ENCODE results near the gene TOX2. TPM values are rescaled to one million over a fixed set of nuclear protein-coding genes. Genes with fewer than 3 reads are reported as not detected.

TOX2 gene
- total and polyA plus RNA-seq, 9 donors: 0.44 to 5.7 (median 2.2) TPM

DNA sequence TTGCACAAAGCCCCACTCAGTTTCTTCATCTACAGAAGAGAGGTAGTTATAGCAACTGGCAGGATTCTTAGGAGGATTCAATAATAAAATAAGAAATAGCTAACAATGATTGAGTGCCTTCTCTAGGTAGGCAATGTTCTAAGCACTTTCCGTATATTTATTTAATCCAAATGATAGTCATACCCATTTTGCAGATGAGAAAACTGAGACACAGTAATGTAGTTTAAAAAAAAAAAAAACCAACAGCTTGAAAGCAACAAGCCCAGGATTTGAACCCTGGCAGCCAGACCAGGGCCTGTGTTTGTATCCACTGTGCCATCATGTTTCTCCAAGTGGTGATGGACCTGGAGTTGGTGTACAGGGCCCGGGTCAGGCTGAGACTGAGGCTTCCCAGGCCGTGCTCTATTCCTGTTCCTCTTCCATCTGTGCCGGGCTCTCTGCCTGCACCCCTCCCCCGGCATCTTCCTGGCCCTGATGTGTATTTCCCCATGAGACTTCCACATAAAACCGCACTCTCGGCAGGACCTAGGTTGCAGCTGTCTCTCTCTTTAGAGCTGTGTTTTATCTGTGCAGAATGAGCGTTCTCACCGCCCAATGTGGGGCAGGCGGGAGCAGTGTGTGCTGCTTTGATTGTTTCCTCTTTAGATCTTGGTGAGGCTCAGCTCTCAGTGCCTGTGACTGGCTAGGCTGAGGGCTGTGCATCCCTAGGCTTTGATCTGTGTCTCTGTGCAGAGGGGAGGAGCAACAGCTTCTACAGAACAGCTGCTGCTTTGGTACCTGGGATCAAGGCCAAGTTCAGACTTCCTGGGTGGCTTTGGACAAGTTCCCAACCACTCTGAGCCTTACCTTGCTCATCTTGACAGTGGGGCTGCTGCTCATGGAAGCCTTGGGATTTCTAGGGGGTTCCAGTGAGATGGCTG, 49.5 kb downstream of the TOX2 start:
- peak; percentile 90 for DNase-seq
- Histone ChIP-seq H3K4me3 (ENCODE audit: low read length) (no peak overlapping the region), H3K36me3 (ENCODE audit: control insufficient read depth, insufficient read depth, low read length) (no peaks in the 10 kb centered on the region), H3K4me1 (ENCODE audit: control insufficient read depth, insufficient read depth, low read length) (peaks cover 13% of the 10 kb centered on the region), H3K27ac (ENCODE audit: low read length) (no peak overlapping the region), H3K27me3 (ENCODE audit: control insufficient read depth, insufficient read depth, low read length) (no peaks in the 10 kb centered on the region), H3K9me3 (replicated peaks; ENCODE audit: control insufficient read depth, low read depth, low read length) (no peaks in the 10 kb centered on the region)
- 7% methylated on average over 5 of the region's 10 CpGs for WGBS (ENCODE audit: insufficient coverage)

DNA sequence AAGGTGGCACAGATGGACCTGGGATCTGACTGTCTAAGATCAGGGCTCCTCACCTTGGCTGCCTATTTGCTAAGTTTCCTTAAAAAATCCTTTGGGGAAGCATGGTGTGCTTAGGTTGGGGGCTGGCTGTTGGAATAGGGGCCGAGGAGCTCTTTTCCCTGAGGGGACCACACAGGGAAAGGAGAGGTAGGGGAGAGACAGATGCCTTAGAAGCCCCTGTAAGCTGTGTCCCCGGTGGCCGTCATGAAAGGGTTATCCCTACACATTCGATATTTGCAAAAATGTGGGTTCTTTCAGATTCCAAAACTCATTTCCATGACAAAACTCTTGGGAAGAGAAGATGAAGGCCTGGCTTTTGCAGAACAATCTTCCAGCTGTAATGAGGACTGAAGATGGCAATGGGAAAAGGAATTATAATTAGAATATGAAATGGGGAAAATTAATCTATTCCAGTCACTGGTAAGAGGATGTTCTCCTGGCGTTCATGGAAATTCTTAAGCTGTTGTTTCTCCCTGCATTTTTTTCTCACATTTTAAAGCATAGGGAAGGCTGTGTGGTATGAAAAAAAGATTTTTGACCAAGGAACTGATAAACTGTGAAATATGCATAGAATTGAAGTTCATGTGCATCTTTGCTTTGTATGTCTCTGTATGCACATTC, 53.8 kb downstream of the TOX2 start:
- DNase-seq: peak; percentile 33
- WGBS (ENCODE audit: insufficient coverage): no CpG with 5 or more reads among the region's 5 CpGs

DNA sequence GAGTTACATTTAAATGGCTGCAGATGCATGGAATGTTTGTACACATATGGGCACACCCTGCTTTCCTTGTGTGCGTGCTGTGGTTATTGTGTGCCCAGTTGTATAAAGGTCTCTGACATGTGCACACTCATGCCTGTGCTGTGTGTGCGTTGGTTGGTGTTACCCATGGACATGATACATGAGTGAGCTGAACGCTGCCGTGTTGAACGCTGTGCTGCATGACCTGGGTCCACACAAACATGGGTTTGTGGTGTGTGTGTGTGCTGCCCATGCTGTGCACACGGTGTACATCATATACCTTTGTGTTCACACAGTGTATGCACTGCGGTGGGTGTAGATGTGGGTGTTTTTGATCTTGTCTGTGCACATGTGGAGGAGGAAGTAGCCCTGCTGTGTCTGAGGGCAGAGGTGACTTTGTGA, 54.4 kb downstream of the TOX2 start:
- Histone ChIP-seq H3K27me3 (ENCODE audit: control insufficient read depth, insufficient read depth, low read length) (no peaks in the 10 kb centered on the region), H3K9me3 (replicated peaks; ENCODE audit: control insufficient read depth, low read depth, low read length) (no peaks in the 10 kb centered on the region), H3K36me3 (ENCODE audit: control insufficient read depth, insufficient read depth, low read length) (no peaks in the 10 kb centered on the region), H3K4me3 (ENCODE audit: low read length) (no peak overlapping the region), H3K4me1 (ENCODE audit: control insufficient read depth, insufficient read depth, low read length) (peaks cover 11% of the 10 kb centered on the region), H3K27ac (ENCODE audit: low read length) (no peak overlapping the region)
- DNase-seq: no peak
- WGBS (ENCODE audit: insufficient coverage): 69% methylated on average over 5 of the region's 7 CpGs

More for the DNA sequence above, 53.8 kb downstream of the TOX2 start:
- H3K4me1 ChIP-seq (ENCODE audit: control insufficient read depth, insufficient read depth, low read length): peaks cover 13% of the 10 kb centered on the region
- H3K27ac ChIP-seq (ENCODE audit: low read length): no peak overlapping the region
- no peak overlapping the region for H3K4me3 ChIP-seq (ENCODE audit: low read length)
- no peaks in the 10 kb centered on the region for H3K36me3 ChIP-seq (ENCODE audit: control insufficient read depth, insufficient read depth, low read length)
- no peaks in the 10 kb centered on the region for H3K9me3 ChIP-seq (replicated peaks; ENCODE audit: control insufficient read depth, low read depth, low read length)
- no peaks in the 10 kb centered on the region for H3K27me3 ChIP-seq (ENCODE audit: control insufficient read depth, insufficient read depth, low read length)

DNA sequence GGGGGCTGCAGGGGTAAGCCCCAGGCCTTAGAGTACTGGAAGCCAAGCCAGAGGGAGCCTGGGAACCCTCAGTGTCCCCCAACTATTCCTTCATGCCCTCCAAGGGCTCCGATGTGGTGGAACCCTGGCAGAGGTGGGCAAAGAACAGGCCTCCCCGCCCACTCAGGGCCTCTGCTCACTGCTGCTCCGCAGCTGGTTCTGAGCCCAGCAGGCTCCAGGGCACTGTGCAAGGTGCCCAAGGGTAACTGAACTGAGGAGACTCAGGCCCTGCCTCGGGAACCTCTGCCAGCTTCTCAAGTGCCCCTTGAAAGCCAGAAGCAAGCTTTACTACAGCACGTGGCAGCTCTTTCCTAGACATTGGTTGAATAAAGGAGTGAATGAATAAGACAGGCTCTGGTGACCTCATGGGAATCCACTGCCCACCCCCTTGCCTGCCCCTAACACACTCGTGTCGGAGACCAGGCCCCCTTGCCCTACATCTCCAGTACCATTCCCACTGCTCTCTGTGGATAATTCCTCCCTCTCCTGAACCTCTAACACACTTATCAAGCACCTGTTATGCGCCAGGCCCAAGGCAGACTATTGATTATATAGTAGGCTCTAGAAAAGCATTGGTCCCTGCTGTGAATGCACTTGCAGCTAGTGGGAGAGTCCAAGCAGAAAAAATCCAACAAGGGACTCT, 55.0 kb downstream of the TOX2 start:
- WGBS (ENCODE audit: insufficient coverage): 56% methylated on average over 5 of the region's 8 CpGs
- H3K4me1 ChIP-seq (ENCODE audit: control insufficient read depth, insufficient read depth, low read length): peaks cover 5% of the 10 kb centered on the region
- no peak overlapping the region for H3K4me3 ChIP-seq (ENCODE audit: low read length)
- H3K36me3 ChIP-seq (ENCODE audit: control insufficient read depth, insufficient read depth, low read length): no peaks in the 10 kb centered on the region
- no peaks in the 10 kb centered on the region for H3K9me3 ChIP-seq (replicated peaks; ENCODE audit: control insufficient read depth, low read depth, low read length)
- H3K27ac ChIP-seq (ENCODE audit: low read length): no peak overlapping the region
- no peaks in the 10 kb centered on the region for H3K27me3 ChIP-seq (ENCODE audit: control insufficient read depth, insufficient read depth, low read length)
- no peak for DNase-seq

DNA sequence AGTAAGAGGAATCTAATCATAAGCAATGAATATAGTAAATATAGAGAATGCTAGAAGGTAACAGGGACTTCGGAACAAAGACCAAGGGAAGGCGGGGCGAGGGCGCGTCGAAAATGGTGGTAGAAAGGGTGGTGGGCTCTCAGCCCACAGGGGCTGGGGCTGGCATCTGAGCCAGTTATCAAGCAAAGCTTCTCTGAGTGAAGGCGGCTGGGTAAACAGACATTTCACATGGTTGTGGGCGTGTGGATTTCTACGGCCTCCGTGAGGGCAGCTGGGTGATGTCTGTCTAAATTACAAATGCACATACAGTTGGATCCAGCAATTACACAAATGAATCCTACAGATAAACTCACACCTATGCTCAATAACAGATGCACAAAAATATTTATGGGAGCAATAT, 56.6 kb downstream of the TOX2 start:
- WGBS (ENCODE audit: insufficient coverage): 91% methylated on average over 7 of the region's 10 CpGs
- no peak overlapping the region for H3K27ac ChIP-seq (ENCODE audit: low read length)
- H3K4me1 ChIP-seq (ENCODE audit: control insufficient read depth, insufficient read depth, low read length): peaks cover 5% of the 10 kb centered on the region
- H3K36me3 ChIP-seq (ENCODE audit: control insufficient read depth, insufficient read depth, low read length): no peaks in the 10 kb centered on the region
- no peak for DNase-seq
- no peaks in the 10 kb centered on the region for H3K27me3 ChIP-seq (ENCODE audit: control insufficient read depth, insufficient read depth, low read length)
- H3K9me3 ChIP-seq (replicated peaks; ENCODE audit: control insufficient read depth, low read depth, low read length): no peaks in the 10 kb centered on the region
- no peak overlapping the region for H3K4me3 ChIP-seq (ENCODE audit: low read length)

DNA sequence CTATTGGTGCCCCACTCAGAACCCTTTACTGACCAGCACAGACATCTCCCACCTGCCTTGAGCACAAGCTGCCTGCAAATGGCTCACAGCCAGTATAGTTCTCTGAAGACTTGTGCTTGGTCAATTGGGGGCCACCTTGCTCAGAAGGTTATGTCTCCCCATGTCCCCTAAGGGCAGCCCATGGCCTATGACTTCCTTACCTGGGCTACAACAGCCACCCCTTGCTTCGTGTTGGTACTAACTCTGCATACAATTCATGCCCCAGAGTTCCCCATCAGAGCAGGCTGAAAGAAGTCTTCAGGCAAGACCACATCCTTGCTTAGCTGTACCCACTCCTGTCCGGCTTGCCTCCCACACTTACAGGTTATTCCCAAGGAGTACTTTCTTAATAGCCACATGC, 57.4 kb downstream of the TOX2 start:
- H3K4me1 ChIP-seq (ENCODE audit: control insufficient read depth, insufficient read depth, low read length): peaks cover 5% of the 10 kb centered on the region
- H3K36me3 ChIP-seq (ENCODE audit: control insufficient read depth, insufficient read depth, low read length): no peaks in the 10 kb centered on the region
- DNase-seq: no peak
- H3K27ac ChIP-seq (ENCODE audit: low read length): no peak overlapping the region
- H3K9me3 ChIP-seq (replicated peaks; ENCODE audit: control insufficient read depth, low read depth, low read length): no peaks in the 10 kb centered on the region
- WGBS (ENCODE audit: insufficient coverage): 90% methylated on average over 1 of the region's 2 CpGs
- no peak overlapping the region for H3K4me3 ChIP-seq (ENCODE audit: low read length)
- no peaks in the 10 kb centered on the region for H3K27me3 ChIP-seq (ENCODE audit: control insufficient read depth, insufficient read depth, low read length)

DNA sequence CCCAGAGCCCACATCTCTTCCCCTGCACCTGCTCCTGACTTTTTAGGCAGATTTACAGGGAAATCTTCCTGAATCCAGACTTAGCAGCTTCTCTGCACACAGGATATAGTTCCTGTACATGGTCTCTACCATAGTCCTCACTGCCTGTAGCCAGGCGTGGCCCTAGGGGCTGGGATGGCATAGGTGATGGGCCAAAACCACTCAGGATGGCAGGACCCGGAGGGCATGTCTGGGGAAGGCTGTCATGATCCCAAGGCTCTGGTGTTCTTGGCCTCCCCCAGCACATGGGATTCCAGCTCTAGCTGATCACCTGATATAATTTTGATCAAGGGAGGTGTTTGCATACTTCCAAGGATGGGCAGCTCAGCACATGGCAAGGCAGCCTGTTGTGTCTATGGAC, 58.0 kb downstream of the TOX2 start:
- H3K27ac ChIP-seq (ENCODE audit: low read length): no peak overlapping the region
- no peak for DNase-seq
- H3K9me3 ChIP-seq (replicated peaks; ENCODE audit: control insufficient read depth, low read depth, low read length): no peaks in the 10 kb centered on the region
- 67% methylated on average over 1 of the region's 2 CpGs for WGBS (ENCODE audit: insufficient coverage)
- no peaks in the 10 kb centered on the region for H3K27me3 ChIP-seq (ENCODE audit: control insufficient read depth, insufficient read depth, low read length)
- H3K4me3 ChIP-seq (ENCODE audit: low read length): no peak overlapping the region
- H3K36me3 ChIP-seq (ENCODE audit: control insufficient read depth, insufficient read depth, low read length): no peaks in the 10 kb centered on the region
- peaks cover 5% of the 10 kb centered on the region for H3K4me1 ChIP-seq (ENCODE audit: control insufficient read depth, insufficient read depth, low read length)

DNA sequence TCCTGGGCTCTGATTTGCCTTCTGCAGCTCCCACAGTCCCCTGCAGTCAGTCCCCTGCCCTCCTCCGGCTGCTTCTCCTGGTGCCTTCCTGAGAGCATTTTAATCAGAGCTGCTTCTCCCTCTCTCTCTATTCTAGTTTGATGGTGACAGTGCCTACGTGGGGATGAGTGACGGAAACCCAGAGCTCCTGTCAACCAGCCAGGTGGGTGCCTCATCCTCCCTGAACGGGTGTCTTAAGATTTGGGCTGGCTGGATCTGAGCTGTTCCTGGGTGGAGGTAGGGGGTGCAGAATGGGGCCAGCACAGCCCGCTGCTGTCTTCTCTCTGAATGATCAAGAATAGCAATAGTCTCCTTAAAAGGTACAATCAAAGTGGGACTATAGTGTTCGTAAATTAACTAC, 58.6 kb downstream of the TOX2 start:
- Histone ChIP-seq H3K27ac (ENCODE audit: low read length) (no peak overlapping the region), H3K27me3 (ENCODE audit: control insufficient read depth, insufficient read depth, low read length) (no peaks in the 10 kb centered on the region), H3K9me3 (replicated peaks; ENCODE audit: control insufficient read depth, low read depth, low read length) (no peaks in the 10 kb centered on the region), H3K4me3 (ENCODE audit: low read length) (no peak overlapping the region), H3K36me3 (ENCODE audit: control insufficient read depth, insufficient read depth, low read length) (no peaks in the 10 kb centered on the region), H3K4me1 (ENCODE audit: control insufficient read depth, insufficient read depth, low read length) (peaks cover 5% of the 10 kb centered on the region)
- DNase-seq: no peak
- 86% methylated on average over 3 of the region's 6 CpGs for WGBS (ENCODE audit: insufficient coverage)

DNA sequence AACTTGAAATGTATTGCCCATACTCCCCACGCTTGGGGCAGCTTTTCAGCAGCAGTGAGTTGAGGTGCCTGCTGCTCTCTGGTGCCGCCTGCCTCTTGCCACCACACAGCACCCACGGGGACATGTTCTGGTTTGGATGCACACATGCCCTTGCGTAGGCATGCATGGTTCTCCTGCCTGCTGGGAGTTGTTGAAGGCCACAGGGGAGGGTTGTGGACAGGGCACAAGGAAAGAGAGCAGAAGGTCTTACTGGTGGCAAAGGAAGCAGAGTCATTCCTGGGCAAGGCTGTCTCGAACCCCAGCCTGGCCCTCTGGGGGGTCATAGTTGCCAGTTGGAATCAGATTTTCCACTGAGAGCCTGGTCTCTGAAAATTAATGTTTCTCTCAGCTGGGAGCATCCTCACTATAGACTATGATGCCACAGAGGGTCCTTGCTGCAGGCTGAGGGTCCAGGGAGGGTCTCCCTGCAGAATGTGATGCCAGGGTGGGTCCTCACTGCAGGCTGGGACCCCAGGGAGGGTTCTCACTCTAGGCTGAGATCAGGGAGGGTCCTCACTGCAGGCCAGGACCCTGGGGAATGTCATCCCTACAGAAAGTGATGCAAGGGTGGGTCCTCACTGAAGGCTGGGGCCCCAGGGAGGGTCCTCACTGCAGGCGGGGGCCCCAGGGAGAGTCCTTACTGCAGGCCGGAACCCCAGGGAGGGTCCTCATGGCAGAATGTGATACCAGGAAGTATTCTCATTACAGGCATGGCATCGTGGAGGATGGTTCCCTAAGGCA, 59.2 kb downstream of the TOX2 start:
- Histone ChIP-seq H3K27me3 (ENCODE audit: control insufficient read depth, insufficient read depth, low read length) (no peaks in the 10 kb centered on the region), H3K4me1 (ENCODE audit: control insufficient read depth, insufficient read depth, low read length) (peaks cover 5% of the 10 kb centered on the region)
- WGBS (ENCODE audit: insufficient coverage): 91% methylated on average over 5 of the region's 8 CpGs

More for the DNA sequence above, 59.2 kb downstream of the TOX2 start:
- no peak for DNase-seq
- Histone ChIP-seq H3K4me3 (ENCODE audit: low read length) (no peak overlapping the region), H3K27ac (ENCODE audit: low read length) (no peak overlapping the region), H3K9me3 (replicated peaks; ENCODE audit: control insufficient read depth, low read depth, low read length) (no peaks in the 10 kb centered on the region), H3K36me3 (ENCODE audit: control insufficient read depth, insufficient read depth, low read length) (no peaks in the 10 kb centered on the region)

Data from muscle of leg (tissue), 11 donors.